Mammary epithelial cell (primary cell): ENCODE measurements around the gene MAST1.

Experiments
- CTCF ChIP-seq, 2 donors: IDR thresholded peaks in 1 of 2; conservative IDR thresholded peaks in 1 of 2; 2 replicates each; pipeline ENCODE4 v1.5.1; 2011 to 2012; ENCODE audit warnings: inconsistent platforms in 2 of 2, low read length in 2 of 2, mild to moderate bottlenecking in 2 of 2, control low read depth in 1 of 2, low read depth in 1 of 2; ENCODE audit not compliant: insufficient read depth in 1 of 2; ENCODE audit errors: extremely low read depth in 1 of 2
- EZH2 ChIP-seq: IDR thresholded peaks from 2 replicates; pipeline ENCODE4 v1.6.1; 2012; ENCODE audit warnings: low read length, inconsistent platforms, borderline replicate concordance

DNA sequence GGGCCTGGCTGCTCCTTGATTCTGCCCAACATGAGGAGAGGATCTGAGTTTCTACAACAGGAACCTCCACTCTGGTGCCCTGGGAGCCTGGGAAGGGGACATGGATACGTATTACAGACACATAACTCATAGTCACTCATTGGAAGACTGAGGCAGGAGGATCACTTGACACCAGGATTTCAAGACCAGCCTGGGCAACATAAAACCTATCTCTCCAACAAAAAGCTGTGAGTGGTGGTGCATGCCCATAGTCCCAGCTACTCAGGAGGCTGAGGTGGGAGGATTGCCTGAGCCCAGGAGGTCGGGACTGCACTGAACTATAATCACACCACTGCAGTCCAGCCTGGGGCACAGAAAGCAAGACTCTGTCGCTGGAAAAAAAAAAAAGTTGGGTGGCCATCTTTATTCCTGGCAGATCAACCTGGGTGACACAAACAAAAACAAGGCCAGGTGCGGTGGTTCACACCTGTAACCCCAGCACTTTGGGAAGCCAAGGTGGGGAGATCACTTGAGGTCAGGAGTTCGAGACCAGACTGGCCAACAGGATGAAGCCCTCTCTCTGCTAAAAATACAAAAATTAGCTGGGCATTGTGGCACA is 49.8 kb downstream of the MAST1 start:
- TF ChIP-seq CTCF (conservative IDR thresholded peaks at IDR 0.05 in 1 of 2, IDR thresholded peaks at IDR 0.05 in 1 of 2; ENCODE audit: extremely low read depth in 1 of 2, insufficient read depth in 1 of 2, low read depth in 1 of 2, low read length in 2 of 2) = no peak
- no peak for TF ChIP-seq EZH2
